Smooth muscle cell (in vitro differentiated cells): ENCODE data around the gene KREMEN2. TPM values are rescaled to one million over a fixed set of nuclear protein-coding genes. Genes with fewer than 3 reads are reported as not detected.

ENCODE experiments used
- DNase-seq: peaks from one replicate; lab custom pipeline; 2025; ENCODE audit not compliant: unreplicated experiment; lab: John Stamatoyannopoulos, UW
- H2AFZ ChIP-seq: fragments of 200-600 bp; sonication (generic); 2 replicates; pipeline ENCODE4 v1.6.0; 2016; ENCODE audit warnings: antibody characterized with exemption, low read depth, mild to moderate bottlenecking
- H3F3A ChIP-seq: fragments of 200-600 bp; sonication (generic); 2 replicates; pipeline ENCODE4 v1.6.0; 2017; ENCODE audit warnings: antibody characterized with exemption, low read depth
- H3K27ac ChIP-seq: fragments of 200-600 bp; sonication (generic); 2 replicates; pipeline ENCODE4 v1.5.1; 2016; ENCODE audit warnings: low read depth, mild to moderate bottlenecking
- H3K27me3 ChIP-seq: fragments of 200-600 bp; sonication (generic); 2 replicates; pipeline ENCODE4 v1.6.1; 2016; ENCODE audit warnings: low read depth, mild to moderate bottlenecking
- H3K36me3 ChIP-seq: fragments of 200-600 bp; sonication (generic); 2 replicates; pipeline ENCODE4 v1.5.1; 2016; ENCODE audit warnings: low read depth
- H3K4me1 ChIP-seq: fragments of 200-600 bp; sonication (generic); 2 replicates; pipeline ENCODE4 v1.5.1; 2016; ENCODE audit warnings: low read depth
- H3K4me2 ChIP-seq: fragments of 200-600 bp; sonication (generic); 2 replicates; pipeline ENCODE4 v1.6.0; 2016; ENCODE audit warnings: mild to moderate bottlenecking
- H3K4me3 ChIP-seq: fragments of 200-600 bp; sonication (generic); 2 replicates; pipeline ENCODE4 v1.5.1; 2016; ENCODE audit warnings: mild to moderate bottlenecking
- H3K79me2 ChIP-seq: fragments of 200-600 bp; sonication (generic); 2 replicates; pipeline ENCODE4 v1.6.0; 2016; ENCODE audit warnings: low read depth, mild to moderate bottlenecking
- H3K9ac ChIP-seq: fragments of 200-600 bp; sonication (generic); 2 replicates; pipeline ENCODE4 v1.6.0; 2016; ENCODE audit warnings: low read depth
- H3K9me3 ChIP-seq: fragments of 200-600 bp; sonication (generic); replicated peaks from 2 replicates; pipeline ENCODE4 v1.5.1; 2016; ENCODE audit warnings: low read depth
- H4K20me1 ChIP-seq: fragments of 200-600 bp; sonication (generic); 2 replicates; pipeline ENCODE4 v1.6.0; 2016; ENCODE audit warnings: low read depth
- CTCF ChIP-seq: fragments of 200-600 bp; sonication (generic); IDR thresholded peaks from 2 replicates; pipeline ENCODE4 v1.5.1; 2017; ENCODE audit warnings: borderline replicate concordance, mild to moderate bottlenecking, antibody characterized with exemption; ENCODE audit not compliant: insufficient read depth, poor library complexity, severe bottlenecking
- WGBS: methylation state at CpG from one replicate; pipeline ENCODE4 v1.1.7; 2016; ENCODE audit warnings: low lambda C conversion rate; 5-methylcytosine and 5-hydroxymethylcytosine counted together
- polyA plus RNA-seq: library from polyadenylated mRNA; unstranded; fragments of >200 nt; fragmentation: Nextera tagmentation; extraction: Ambion mirVana; gene quantifications from 2 replicates; pipeline ENCODE4 v1.2.1, GENCODE V29; 2016
- total RNA-seq: library from RNA; depleted of rRNA; stranded (reverse); fragments of >200 nt; gene quantifications from 2 replicates; pipeline ENCODE4 v1.2.3, GENCODE V29; 2014

Gene KREMEN2
- total and polyA plus RNA-seq, 2 experiments from 2014 or later = 0.27 to 2.0 TPM

GRCh38 chr16:2946649-2947048 is 17.4 kb upstream of the KREMEN2 start:
- Histone ChIP-seq H3K4me2 (no peak overlapping the region), H3K9ac (no peak overlapping the region), H3K79me2 (no peaks in the 10 kb centered on the region), H3K4me3 (no peak overlapping the region), H2AFZ (no peak overlapping the region), H3F3A (no peaks in the 10 kb centered on the region), H3K9me3 (no peaks in the 10 kb centered on the region), H4K20me1 (no peaks in the 10 kb centered on the region), H3K36me3 (no peaks in the 10 kb centered on the region), H3K4me1 (no peaks in the 10 kb centered on the region), H3K27ac (no peak overlapping the region), H3K27me3 (no peaks in the 10 kb centered on the region)
- no peak for TF ChIP-seq CTCF
- WGBS = 98% methylated on average over 4 of the region's 4 CpGs
- DNase-seq = no peak

DNA sequence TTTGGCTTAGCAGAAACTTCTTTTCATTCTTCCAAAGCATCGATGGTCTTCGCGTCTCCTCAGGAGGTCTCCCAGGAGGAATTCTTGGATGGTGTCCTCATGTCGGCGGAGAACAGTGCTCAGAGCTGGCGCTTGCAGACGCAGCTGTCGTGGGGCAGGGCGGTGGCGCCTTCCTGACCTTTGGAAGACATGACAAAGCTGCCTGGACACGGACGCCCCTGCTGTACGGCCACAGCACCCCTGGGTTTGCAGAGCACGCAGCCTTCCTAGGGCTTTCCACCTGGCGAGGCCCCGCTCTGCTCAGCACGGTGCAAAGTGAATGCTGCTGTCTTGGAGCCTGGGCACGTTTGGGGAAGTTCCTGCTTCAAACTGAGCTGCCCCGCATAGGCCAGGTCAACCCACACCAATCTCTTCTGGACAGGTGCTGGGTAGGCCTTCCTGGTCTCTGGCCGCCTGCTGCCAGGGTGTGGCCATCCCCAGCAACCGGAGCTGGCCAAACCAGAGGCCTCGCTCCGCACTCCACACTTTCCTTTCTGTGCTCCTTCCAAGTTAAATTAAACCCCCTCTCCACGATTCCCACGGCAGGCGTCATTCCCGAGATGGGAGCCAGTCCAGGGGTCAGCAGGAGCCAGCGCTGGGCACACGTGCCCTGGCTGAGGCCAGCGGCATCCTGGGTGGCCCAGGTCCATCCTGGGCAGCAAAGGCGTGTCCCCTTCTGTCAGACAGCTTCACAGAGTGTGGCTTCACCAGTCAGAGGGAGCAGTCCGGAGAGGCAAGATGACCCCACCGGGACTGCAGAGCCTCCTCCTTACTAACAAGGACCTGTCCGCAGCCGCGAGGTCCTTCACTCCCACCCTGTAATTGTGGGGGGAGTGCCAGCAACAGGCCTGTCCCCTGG is 15.0 kb upstream of the KREMEN2 start:
- H3K4me2 ChIP-seq = no peak overlapping the region
- TF ChIP-seq CTCF = no peak
- no peaks in the 10 kb centered on the region for H4K20me1 ChIP-seq
- DNase-seq = no peak
- no peak overlapping the region for H3K4me3 ChIP-seq
- H3K9me3 ChIP-seq = no peaks in the 10 kb centered on the region
- no peaks in the 10 kb centered on the region for H3K4me1 ChIP-seq
- H3K27ac ChIP-seq = no peak overlapping the region
- H3K36me3 ChIP-seq = no peaks in the 10 kb centered on the region
- H2AFZ ChIP-seq = no peak overlapping the region
- 96% methylated on average over 36 of the region's 36 CpGs for WGBS
- no peak overlapping the region for H3K9ac ChIP-seq
- no peaks in the 10 kb centered on the region for H3K79me2 ChIP-seq
- H3K27me3 ChIP-seq = no peaks in the 10 kb centered on the region
- H3F3A ChIP-seq = no peaks in the 10 kb centered on the region

DNA sequence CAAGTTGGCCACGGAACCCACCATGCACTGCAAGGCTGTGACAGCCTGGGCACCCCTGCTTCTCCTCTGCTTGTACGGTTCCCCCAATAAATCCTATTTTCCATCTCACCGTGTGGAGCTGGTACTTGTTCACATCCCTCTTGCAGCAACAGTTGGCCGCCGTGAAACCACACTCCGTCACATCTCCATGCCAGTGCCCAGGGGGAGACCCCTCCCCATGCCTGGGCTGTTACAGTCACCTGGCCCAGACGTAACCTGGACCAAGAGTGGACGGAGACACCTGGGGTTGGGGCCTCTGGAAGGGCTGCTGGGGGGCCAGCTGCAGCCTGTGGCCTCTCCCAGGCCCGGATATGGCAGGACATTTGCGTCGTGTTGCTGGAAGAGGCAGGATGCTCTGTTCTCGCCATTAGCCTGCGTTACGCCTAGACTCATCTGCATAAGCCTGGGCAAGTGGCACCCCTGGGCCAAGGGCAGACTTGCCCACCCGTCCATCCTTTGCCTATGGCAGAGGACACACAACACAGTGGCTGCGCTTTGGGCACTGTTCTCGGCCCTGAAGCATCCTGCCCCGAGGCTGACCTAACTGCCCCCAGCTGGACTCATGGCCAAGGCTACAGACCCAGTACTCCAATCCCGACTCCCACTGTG is 14.2 kb upstream of the KREMEN2 start:
- Histone ChIP-seq H3K27me3 (no peaks in the 10 kb centered on the region), H3K9me3 (no peaks in the 10 kb centered on the region), H3K4me3 (no peak overlapping the region), H3K36me3 (no peaks in the 10 kb centered on the region), H4K20me1 (no peaks in the 10 kb centered on the region), H3K9ac (no peak overlapping the region), H3F3A (no peaks in the 10 kb centered on the region), H3K4me2 (no peak overlapping the region), H3K27ac (no peak overlapping the region), H2AFZ (no peak overlapping the region), H3K4me1 (no peaks in the 10 kb centered on the region), H3K79me2 (no peaks in the 10 kb centered on the region)
- no peak for TF ChIP-seq CTCF
- WGBS = 94% methylated on average over 19 of the region's 19 CpGs
- DNase-seq = no peak
